NCI-H2107 (cell line): Measurements from ENCODE around the gene ACTL7A.
"Not testable (repeated sequence)": the region's sequence is repeated elsewhere in the genome, so short reads cannot be mapped to it uniquely, and the experiment has no call there.

Source experiments
- DNase-seq: peaks from one replicate; lab custom pipeline; 2025; lab: John Stamatoyannopoulos, UW

Gene ACTL7A, protein sequence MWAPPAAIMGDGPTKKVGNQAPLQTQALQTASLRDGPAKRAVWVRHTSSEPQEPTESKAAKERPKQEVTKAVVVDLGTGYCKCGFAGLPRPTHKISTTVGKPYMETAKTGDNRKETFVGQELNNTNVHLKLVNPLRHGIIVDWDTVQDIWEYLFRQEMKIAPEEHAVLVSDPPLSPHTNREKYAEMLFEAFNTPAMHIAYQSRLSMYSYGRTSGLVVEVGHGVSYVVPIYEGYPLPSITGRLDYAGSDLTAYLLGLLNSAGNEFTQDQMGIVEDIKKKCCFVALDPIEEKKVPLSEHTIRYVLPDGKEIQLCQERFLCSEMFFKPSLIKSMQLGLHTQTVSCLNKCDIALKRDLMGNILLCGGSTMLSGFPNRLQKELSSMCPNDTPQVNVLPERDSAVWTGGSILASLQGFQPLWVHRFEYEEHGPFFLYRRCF

DNA sequence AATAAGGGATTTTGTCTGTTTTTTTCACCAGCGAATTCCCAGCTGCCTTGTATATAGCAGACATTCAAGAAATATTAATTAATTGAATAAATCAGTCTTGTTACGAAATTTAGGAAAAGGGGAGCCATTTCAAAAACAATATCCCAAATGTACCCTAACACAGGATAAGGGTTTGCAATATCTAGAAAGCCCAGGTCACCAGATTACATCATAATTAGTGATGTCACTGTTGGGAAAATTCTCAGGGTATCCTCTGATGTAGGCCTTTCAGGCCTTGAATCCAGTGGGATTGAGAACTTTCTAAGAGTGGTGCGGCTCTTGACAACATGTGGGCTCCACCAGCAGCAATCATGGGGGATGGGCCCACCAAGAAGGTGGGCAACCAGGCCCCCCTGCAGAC is at the start of gene ACTL7A:
Gene ACTL7A, plus strand, starts transcription at position 270 of the 400 bp plus-strand sequence. Its CDS starts 57 bp downstream, at position 327.
- DNase-seq, result no peak

DNA sequence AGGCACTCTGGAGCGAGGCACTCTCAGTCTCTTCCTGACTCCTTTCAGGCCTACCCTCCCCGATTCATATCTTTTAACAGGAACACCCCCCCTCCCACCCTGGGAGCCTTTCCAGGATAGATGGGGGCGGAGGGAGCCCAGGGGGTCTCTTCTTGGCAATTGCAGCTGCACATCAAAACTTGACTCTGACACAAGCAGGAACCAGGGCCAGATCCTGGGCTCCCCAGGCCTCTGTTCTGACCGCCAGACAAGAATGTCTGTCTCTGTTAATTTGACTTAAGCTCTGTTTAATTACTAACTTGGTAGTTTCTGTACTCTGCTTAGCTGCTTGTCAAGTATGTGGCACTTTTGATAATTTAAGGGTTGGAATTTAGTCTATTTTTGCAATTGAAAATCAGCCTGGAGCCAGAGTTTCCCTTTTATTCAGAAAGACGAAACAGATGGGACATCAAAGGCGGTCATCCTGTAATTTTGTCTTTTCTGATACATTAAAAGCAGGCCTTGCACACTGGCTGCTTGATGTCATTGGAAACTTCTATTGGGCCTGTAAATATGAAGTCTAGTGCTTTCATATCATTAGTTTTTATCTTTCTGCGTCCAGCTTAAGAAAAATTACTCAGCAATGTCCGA is 49.6 kb upstream of the ACTL7A start:
- DNase-seq, result no peak

DNA sequence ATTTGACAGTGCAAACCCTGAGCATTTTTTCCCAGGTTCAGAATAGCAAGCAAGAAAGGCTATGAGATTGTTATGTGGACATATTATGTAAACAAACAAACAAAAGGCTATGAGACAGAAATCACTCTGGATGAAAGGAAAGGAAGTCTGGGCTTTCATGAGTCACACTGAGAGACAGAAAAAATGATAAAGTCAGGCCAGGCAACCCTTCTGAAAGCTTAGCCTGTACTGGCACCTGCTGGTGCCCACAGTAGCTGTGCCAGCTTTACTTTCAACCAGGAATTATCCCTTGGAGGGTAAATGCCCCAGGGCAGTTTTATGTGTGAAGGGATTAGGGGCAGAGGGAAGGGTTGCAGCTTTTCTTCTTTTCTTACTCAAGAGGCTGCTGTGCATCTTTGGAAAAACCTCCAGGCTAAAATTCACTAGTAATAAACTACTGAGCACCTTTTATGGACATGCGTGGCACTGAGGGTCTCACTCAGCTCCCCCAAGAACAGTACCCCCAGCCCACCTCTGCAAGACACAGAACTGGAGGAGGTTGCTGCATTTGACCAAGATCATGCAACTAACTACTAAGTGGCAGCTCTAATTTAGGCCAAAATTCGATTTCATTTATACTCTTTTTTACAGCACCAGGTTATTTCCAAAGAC is 48.0 kb upstream of the ACTL7A start:
- DNase-seq, result no peak

DNA sequence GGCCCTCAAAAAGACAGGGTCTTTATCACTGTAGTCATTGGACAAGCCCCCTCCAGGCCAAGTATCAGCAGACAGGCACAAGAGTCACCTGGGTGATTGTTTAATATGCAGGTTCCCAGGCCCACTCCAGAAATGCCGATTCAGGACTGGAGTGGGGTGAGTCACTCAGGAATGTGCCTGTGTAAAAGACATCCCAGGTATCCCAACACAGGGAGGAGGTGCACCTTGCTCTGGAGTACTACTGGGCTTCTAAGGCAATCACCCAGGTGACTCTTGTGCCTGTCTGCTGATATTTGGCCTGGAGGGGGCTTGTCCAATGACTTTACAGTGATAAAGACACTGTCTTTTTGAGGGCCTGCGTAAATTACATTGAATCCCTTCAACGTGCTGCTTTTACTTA is 46.9 kb upstream of the ACTL7A start:
- DNase-seq, result no peak

DNA sequence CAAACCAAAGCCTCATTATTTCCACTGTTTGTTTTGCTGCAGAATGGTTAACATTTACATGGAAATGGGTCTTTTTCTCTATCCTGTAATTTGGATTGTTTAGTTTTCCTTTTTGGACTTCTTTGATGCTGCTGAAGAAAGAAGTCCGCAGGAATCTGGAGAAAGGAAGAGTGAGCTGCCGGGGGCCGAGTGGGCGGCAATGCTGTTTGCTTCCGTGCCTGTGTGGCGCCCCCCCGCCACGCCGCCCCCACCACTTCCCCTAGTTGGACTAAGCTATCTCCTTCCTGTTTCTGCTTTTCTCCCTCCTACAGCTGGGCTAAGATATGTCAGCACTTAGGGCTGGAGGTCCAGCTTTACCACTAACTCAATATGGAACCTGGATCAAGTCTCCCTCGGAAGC is 46.0 kb upstream of the ACTL7A start:
- DNase-seq, result no peak

DNA sequence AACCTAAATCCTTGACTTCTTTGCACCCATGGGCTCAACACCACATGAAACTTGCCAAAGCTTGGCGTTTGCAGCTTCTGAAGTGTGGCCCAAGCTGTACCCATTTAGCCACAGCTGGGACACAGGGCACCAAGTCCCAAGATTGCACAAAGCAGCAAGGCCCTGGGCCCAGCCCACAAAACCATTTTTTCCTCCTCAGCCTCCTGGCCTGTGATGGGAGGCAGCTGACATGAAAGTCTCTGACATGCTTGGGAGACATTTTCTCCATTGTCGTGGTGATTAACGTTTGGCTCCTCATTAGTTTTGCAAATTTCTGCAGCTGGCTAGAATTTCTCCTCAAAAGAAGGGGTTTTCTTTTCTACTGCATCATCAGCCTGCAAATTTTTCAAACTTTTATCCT is 38.2 kb upstream of the ACTL7A start:
- DNase-seq, result no peak

DNA sequence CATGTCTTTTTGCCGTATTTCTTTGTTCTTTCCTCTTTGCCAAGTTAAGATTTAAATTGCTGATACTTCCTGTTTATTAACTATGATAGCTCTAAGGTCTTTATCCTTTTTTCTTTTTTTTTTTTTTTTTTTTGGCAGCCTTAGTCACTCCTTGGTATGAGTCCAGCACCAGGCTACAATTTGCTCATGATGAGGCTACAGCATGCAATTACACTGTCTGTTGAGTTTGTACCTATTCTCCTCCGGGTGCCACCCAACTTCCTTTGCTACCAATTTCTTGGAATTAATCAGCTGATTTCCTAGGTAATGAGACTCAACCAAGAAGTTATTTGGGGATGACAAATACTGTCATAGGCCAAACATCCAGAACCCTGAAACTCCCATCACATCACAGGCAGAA is 31.8 kb upstream of the ACTL7A start:
- no peak for DNase-seq

DNA sequence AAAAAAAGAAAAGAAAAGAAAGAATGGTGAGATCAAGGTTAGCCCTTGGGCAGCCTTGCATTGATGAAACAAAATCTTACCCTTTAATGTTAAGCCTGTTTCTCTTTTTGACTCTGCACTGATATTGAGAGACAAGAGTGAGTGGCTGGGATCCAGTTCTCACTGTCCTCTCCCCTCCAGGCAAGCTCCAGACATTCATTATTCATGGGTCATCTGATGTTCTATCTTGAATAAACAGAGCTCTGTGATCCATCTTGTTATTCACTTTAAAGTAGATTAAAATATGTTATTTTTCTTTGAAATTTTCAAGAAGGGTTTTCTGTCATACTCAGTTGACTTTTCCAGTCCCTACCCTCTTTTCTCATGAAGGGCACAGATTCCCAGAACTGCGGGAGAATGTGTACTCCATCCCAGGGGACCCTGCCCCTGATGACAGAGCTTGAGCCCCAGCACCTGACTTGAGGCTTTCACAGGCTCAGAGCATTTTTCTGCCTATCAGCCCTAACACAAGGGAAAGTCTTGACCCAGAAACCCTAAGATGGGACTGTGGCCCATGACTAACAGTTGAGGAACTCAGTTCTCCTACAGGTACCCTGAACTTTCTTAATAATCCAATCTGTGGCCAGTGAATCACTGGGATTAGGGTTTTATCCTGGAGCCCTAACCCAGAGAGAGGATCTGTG is 30.4 kb upstream of the ACTL7A start:
- DNase-seq, result no peak

DNA sequence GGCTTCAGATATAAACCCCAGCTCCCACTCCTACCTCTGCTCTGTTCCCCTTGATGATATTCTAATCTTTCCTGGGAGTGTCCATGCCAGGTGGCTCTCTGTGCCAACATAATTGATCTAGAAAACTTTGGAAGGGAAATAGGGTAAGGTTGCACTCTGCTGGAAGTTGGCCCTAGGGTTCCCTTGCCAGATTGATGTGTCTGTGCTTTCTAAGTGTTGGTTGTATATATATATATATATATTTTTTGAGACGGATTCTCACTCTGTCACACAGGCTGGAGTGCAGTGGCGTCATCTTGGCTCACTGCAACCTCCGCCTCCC is 29.9 kb upstream of the ACTL7A start:
- DNase-seq, result no peak

DNA sequence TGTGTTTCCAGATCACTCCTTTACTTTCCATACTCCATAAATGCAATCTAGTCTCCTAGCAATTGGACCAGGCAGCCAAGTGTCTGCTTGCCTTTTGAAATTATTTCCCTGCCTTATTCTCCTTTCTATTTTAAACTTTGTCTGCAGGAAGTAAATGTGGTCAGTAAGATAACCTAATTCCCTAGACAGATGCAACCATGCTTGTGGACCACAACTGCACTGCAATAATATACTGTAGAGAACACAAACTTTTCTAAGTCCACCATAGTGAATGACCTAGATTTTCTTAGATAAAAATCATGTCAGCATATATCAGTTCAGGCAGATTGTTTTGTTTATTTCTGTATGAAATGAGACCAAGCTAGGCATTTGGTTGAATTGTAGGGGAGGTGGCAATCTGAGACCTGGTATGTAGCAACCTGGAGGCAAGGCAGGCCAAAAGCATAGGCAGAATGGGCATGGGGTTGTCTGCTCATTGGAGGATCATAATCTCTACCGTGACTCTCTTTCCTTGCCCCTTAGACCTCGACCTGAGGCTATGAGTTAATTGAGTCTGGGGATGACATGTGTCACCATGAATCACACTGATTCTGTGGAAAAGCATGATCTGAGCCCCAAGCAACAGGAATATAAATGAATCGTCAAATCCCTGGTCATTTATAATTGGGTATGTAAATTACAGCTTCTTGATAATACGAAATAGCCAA is 27.0 kb upstream of the ACTL7A start:
- no peak for DNase-seq

DNA sequence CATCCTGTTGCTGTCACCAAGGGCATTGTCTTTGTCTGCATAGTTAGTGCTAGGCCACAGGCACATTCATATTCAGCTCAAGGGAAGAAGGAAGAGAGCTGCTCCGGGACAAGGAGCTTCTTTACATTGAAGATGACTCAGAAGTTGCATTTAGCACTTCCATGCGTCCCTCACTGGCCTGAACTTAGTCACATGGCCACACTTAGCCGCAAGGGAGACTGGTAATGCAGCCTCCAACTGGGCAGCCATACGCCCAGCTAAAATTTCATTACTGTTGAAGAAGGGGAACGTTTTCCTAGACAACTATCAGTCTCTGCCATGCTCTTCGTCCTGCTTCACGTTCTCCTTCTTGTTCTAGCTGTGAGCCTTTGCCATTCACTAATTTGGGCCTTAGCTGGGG is 26.2 kb upstream of the ACTL7A start:
- no peak for DNase-seq

DNA sequence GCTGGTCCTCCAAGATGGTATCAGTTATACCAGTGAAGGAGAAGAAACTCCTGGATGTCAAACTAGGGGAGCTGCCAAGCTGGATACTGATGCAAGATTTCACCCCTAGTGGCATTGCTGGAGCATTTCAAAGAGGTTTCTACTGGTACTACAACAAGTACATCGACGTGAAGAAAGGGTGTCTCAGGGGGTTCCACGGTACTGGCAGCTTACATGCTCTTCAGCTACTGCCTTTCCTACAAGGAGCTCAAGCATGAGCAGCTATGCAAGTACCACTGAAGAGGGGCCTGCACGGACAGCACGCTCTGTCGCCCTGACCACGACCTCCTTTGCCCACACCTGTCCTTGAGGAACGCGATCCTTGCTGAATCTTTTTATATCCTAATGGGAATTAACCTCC is 25.7 kb upstream of the ACTL7A start:
- DNase-seq, result no peak

DNA sequence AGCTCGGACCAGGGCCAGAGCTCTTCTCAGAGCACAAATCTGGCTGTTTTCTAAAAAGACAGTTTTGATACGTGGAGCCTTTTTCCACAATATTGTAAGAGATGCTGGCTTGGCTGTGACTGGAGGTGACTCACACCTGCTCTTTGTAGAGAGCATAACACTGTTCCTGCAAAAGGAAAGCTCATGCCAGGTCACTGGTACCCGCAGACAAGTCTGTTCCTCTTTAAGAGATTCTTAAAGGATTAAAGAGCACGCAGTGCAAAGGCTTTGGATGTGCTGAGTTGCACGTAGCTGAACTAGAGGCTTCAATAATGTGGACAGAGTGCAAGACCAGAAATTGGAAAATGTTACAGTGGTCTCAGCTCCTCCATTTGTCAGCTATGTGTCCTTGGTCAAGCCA is 25.3 kb upstream of the ACTL7A start:
- no peak for DNase-seq

DNA sequence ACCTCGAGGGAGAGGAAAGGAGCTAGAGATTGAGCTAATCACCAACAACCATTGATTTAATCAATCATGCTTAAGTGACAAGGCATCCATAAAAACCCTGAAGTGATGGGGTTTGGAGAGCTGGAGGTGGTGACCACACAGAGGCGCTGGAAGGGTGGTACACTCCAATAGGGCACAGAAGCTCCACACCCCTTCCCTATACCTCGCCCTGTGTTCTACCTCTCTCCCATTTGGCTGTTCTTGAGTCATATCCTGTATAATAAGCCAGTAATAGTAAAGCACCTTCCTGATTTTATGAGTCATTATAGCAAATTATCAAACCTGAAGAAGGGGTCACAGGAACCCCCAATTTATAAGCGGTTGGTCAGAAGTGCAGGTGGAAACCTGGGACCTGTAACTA is 24.5 kb upstream of the ACTL7A start:
- no peak for DNase-seq

DNA sequence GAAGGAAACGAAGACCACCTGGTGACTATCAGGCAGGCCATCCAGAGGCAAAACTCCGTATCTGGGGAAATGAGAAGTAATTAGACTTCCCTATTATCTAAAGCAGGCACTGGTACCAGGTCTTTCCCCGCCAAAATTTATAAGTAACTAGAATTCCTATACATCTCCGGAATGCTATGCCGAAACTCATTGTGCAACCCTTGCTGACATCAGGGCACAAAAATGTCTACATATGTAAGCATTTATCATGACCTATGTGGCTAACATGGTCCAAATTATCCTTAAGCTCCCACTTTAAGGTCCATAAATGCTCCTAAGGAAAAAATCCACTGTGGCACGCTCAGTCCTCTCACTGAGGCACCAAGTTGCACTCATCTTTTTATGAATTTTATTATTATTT is 24.0 kb upstream of the ACTL7A start:
- no peak for DNase-seq

DNA sequence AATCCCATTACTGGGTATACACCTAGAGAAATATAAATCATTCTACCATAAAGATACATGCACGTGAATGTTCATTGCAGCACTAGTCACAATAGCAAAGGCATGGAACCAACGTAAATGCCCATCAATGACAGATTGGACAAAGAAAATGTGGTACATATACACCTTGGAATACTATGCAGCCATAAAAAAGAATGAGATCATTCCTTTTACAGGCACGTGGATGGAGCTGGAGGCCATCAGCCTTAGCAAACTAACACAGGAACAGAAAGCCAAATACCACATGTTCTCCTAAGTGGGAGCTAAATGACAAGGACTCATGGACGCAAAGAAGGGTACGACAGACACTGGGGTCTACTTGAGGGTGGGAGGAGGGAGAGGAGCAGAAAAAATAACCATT is 22.5 kb upstream of the ACTL7A start:
- not testable (repeated sequence) for DNase-seq

DNA sequence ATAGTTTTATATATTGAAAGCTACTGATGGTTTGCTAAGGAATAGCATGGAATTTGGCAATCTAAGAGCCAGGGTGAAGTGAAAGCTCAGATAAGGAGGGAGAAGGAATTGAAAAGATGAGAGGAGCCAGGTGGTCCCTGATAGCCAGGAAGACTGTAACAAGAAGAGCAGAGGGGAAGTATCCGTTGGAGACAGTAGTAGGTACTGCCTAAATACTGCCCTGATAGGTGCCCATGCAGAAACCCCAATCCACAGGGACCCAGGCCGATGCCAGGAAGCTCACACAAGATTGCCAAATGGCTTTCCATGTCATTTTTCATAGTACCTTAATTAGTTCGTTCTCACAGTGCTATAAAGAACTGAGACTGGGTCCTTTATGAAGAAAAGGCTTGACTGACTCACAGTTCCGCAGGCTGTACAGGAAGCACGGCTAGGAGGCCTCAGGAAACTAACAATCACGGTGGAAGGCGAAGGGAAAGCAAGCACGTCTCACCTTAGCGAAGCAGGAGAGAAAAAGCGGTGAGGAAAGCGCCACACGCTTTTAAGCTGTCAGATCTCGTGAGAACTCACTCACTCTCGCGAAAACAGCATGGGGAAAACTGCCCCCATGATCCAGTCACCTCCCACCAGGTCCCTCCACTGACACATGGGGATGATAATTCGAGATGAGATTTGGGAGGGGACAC is 19.3 kb upstream of the ACTL7A start:
- no peak for DNase-seq

DNA sequence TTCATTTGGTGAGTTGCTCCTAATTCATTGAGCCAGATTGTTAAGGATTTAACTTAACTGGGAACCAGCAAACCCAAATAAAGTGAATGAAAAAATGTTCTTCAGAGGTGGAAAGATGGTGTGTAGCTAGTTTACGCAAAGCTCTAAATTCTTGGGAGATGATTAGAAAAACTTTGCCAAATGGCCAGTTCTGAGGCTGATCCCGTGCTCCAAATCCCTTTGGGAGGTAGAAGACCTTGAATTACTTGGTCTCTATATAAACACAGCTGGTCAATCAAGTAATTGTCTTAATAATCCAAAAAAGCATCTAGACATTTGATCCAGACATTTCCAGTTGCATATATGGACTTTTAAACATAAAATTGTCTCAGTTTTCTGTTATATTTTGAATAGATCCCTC is 17.7 kb upstream of the ACTL7A start:
- DNase-seq, result no peak

DNA sequence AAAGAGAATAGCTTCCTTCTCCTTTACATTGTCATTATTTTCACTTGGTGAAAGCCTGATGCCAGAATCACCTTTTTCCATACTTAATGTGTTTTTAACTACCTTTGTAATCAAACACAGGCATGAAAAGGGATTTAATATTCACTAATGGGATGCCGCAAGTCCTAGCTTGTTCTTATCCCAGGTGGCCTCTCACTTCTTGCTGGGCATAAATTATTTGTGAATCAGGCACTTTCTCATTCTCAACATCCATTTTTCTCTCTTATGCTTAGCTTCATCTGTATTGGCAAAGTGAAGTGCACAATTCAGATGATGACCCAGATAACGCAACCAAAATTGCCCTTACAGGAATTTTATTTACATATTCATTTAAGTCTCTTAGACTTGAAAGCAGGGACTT is 17.2 kb upstream of the ACTL7A start:
- DNase-seq, result no peak

DNA sequence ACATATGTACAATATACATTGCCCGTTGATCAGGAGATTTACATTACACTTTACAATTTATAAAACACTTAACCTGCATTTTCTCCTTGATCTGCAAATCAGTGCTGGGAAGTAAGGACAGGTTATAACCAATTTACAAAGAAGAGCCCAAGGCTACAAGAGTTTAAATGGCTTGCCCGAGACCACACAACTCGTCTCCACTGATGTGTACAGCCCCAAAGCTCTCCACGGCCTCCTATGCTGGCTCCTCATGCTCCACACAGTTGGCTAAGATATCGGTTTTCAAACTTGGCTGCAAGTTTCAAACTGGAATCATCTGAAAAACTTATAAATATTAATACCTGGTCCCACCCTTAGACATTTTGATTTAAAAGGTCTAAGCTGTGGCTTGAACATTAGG is 16.6 kb upstream of the ACTL7A start:
- DNase-seq, result no peak

DNA sequence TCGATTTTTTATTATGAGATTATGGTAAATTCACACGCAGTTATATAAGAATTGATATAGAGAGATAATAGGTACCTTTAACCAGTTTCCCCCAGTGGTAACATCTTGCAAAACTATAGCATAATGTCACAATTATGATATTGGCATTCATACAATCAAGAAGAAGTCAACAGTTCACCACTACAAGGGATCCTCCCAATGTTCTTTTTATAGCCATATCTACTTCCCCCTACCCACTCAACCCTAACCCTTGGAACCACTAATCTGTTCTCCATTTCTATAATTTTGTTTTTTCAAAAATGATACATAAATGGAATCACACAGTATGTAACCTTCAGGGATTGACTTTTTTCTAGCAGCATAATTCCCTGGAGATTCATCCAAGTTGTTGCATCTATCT is 16.1 kb upstream of the ACTL7A start:
- no peak for DNase-seq

DNA sequence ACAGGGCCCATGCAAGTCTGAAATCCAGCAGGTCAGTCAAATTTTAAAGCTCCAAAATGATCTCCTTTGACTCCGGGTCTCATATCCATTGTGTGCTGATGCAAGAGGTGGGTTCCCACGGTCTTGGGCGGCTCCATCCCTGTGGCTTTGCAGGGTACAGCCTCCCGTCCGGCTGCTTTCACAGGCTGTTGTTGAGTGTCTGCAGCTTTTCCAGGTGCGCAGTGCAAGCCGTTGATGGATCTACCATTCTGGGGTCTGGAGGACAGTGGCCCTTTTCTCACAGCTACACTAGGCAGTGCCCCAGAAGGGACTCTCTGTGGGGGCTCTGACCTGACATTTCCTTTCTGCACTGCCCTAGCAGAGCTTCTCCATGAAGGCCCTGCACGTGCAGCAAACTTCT is 13.8 kb upstream of the ACTL7A start:
- not testable (repeated sequence) for DNase-seq
